NCI-H748 treated with DMSO at 0.1 percent for 48 hours (cell line): ENCODE data around the gene KRT82.
"Not testable (repeated sequence)": the region's sequence is repeated elsewhere in the genome, so short reads cannot be mapped to it uniquely, and the experiment has no call there.

Experiments
- DNase-seq: peaks from one replicate; lab custom pipeline; 2025; lab: John Stamatoyannopoulos, UW

KRT82 gene

GRCh38 chr12:52359621-52360061, 46.5 kb downstream of the KRT82 start:
- DNase-seq: no peak

- no peak for DNase-seq
Observed at GRCh38 chr12:52358575-52359350, 47.4 kb downstream of the KRT82 start.

GRCh38 chr12:52356762-52357580, 49.2 kb downstream of the KRT82 start:
- no peak for DNase-seq

GRCh38 chr12:52356031-52356761, 49.9 kb downstream of the KRT82 start:
- DNase-seq: no peak

GRCh38 chr12:52355176-52355575, 51.0 kb downstream of the KRT82 start:
- no peak for DNase-seq

- peak; percentile 45 for DNase-seq
Observed at GRCh38 chr12:52354200-52354599, 51.9 kb downstream of the KRT82 start.

- DNase-seq: no peak
Observed at GRCh38 chr12:52353766-52354165, 52.4 kb downstream of the KRT82 start.

- no peak for DNase-seq
Observed at GRCh38 chr12:52352951-52353350, 53.2 kb downstream of the KRT82 start.

GRCh38 chr12:52351196-52352059, 54.7 kb downstream of the KRT82 start:
- DNase-seq: no peak

- no peak for DNase-seq
Observed at GRCh38 chr12:52350786-52351185, 55.3 kb downstream of the KRT82 start.

- no peak for DNase-seq
Observed at GRCh38 chr12:52350021-52350620, 56.0 kb downstream of the KRT82 start.

GRCh38 chr12:52349196-52349595, 56.9 kb downstream of the KRT82 start:
- no peak for DNase-seq

- DNase-seq: no peak
Observed at GRCh38 chr12:52347551-52348510, 58.3 kb downstream of the KRT82 start.

GRCh38 chr12:52347016-52347415, 59.1 kb downstream of the KRT82 start:
- DNase-seq: no peak

GRCh38 chr12:52346593-52346992, 59.5 kb downstream of the KRT82 start:
- no peak for DNase-seq

GRCh38 chr12:52345041-52345440, 61.1 kb downstream of the KRT82 start:
- DNase-seq: not testable (repeated sequence)

GRCh38 chr12:52344111-52344510, 62.0 kb downstream of the KRT82 start:
- no peak for DNase-seq
